ENCODE measurements around the gene NTM.

DNA sequence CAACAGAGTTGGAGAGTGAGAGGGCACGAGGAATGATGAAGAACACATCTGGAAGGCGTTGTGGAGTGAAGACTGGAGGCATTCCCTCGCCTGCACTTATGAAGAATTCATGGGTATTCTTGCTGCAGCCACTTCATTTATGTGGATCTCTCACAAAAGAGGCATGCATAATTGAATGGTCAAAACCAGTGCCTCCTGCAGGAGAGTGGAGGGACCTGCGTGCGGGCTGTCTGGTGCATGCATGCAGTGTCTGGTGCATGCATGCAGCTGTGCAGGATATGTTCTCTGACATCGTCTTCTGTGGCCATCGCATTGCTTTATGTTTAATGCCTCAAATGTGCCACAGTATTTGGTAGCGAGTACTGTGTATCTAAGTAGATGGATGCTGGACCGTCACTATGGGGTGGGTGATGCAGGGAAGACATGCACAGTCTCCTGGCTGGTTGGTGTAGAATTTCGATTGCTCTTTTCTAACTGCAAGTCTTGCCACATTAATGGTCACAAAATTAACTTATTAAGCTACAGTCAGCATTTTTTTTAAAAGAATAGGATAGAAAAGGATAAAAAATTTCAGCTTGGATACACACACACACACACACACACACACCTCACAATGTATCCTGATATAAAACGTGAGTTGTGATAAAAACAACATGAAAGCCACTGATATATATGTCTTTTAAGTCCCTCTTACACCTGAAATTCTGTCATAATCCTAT lies 20.9 kb upstream of the NTM start:
- TF ChIP-seq CTCF (conservative IDR thresholded peaks at IDR 0.05; ENCODE audit: low read depth, low read length) (no peak), EZH2 (IDR thresholded peaks at IDR 0.05; ENCODE audit: borderline replicate concordance, low read depth, low read length, poor library complexity, severe bottlenecking) (no peak)
